ENCODE data around the gene FOLR2.
"Not testable (repeated sequence)": the region's sequence is repeated elsewhere in the genome, so short reads cannot be mapped to it uniquely, and the experiment has no call there.

FOLR2 gene

DNA sequence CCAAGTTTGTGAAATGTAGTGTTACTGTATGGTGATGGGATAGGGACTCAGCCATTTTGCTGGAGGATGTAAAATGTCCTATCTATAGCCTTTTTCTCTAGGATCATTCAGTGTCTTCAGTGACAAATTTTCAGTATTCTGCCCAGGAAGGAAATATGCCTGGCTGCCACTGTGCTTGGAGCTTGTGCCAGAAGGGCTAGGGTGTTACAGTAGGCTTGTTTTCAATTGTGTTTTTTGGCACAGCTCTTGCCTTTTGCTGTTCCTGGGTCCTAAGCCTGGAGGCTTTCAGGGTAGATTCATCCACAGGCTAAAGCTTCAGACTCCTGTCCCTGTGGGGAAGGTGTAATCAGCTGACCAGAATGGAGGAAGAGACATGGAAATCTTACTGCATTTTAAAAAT, 49.4 kb downstream of the FOLR2 start:
- DNase-seq (ENCODE audit: low read depth, low spot score), result no peak
- no peak overlapping the region for H3K4me3 ChIP-seq (ENCODE audit: low read depth, low read length)
- in situ Hi-C loops (cut with HindIII; ENCODE audit: low sequenced_read_pairs), result no loop called here
- TF ChIP-seq, protein P1, sequence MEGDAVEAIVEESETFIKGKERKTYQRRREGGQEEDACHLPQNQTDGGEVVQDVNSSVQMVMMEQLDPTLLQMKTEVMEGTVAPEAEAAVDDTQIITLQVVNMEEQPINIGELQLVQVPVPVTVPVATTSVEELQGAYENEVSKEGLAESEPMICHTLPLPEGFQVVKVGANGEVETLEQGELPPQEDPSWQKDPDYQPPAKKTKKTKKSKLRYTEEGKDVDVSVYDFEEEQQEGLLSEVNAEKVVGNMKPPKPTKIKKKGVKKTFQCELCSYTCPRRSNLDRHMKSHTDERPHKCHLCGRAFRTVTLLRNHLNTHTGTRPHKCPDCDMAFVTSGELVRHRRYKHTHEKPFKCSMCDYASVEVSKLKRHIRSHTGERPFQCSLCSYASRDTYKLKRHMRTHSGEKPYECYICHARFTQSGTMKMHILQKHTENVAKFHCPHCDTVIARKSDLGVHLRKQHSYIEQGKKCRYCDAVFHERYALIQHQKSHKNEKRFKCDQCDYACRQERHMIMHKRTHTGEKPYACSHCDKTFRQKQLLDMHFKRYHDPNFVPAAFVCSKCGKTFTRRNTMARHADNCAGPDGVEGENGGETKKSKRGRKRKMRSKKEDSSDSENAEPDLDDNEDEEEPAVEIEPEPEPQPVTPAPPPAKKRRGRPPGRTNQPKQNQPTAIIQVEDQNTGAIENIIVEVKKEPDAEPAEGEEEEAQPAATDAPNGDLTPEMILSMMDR (IDR thresholded peaks at IDR 0.05; ENCODE audit: low read depth, low read length), result no peak

DNA sequence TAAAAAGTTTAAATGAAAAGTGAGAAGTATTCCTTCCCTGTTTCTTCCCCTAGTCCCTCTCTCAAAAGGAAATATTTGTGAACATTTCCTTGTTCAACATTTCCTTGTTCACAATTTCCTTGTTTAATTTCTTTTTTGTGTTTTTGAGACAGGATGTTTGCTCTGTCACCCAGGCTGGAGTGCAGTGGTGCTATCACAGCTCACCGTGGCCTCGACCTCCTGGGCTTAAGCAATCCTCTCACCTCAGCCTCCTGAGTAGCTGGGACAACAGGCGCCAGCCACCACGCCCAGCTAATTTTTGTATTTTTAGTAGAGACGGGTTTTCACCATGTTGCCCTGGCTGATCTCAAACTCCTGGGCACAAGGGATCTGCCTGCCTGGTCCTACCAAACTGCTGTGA, 50.4 kb downstream of the FOLR2 start:
- H3K4me3 ChIP-seq (ENCODE audit: low read depth, low read length); DNase-seq (ENCODE audit: low read depth, low spot score); in situ Hi-C loops (cut with HindIII; ENCODE audit: low sequenced_read_pairs): not testable (repeated sequence)

DNA sequence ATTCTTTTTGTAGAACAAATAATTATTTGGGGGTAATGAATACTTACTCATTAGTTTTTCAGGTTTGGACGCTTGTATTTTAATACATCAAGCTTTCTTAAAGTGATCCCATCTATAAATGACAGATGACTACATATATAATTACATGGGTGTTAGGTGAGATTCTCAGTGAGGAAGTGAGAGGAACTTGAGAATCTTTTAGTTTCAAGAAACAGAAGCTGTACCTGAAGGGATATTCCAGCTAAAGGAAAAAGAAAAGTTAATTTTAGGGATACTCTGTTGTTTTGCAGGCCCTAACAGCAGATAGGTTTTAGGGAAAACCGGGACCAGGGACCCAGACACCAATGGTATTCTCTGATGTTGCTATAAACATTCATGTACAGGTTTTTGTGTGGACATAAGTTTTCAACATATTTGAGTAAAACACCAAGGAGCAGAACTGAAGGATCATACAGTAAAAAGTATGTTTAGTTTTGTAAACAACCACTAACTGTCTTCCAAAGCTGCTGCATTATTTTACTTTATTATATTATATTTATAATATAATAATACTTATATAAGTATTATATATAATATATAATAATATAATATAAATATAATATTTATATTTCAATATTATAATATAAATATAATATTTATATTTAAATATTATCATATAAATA, 51.5 kb downstream of the FOLR2 start:
- TF ChIP-seq, protein P1 (IDR thresholded peaks at IDR 0.05; ENCODE audit: low read depth, low read length), result no peak
- no peak overlapping the region for H3K4me3 ChIP-seq (ENCODE audit: low read depth, low read length)
- in situ Hi-C loops (cut with HindIII; ENCODE audit: low sequenced_read_pairs), result no loop called here
- no peak for DNase-seq (ENCODE audit: low read depth, low spot score)

Measured in astrocyte of the spinal cord (primary cell).